Large intestine (tissue), 3 donors: Measurements from ENCODE around the gene ELAC2. TPM values are rescaled to one million over a fixed set of nuclear protein-coding genes. Genes with fewer than 3 reads are reported as not detected.

ENCODE experiments used
- DNase-seq, 2 donors: peaks; one replicate each; pipeline versions ENCODE4 v3.0.0 to v3.0.0-alpha.2; 2013
- H3K27ac ChIP-seq: one replicate; pipeline ENCODE4 v1.5.1; 2013; ENCODE audit warnings: low read length
- H3K27me3 ChIP-seq: 2 replicates; pipeline ENCODE4 v1.6.1; 2013; ENCODE audit warnings: low read length; ENCODE audit not compliant: control insufficient read depth, insufficient read depth
- H3K36me3 ChIP-seq: 2 replicates; pipeline ENCODE4 v1.6.1; 2013; ENCODE audit warnings: low read length; ENCODE audit not compliant: control insufficient read depth, insufficient read depth
- H3K4me1 ChIP-seq: one replicate; pipeline ENCODE4 v1.6.1; 2013; ENCODE audit warnings: low read length; ENCODE audit not compliant: control insufficient read depth, insufficient read depth
- H3K4me3 ChIP-seq: one replicate; pipeline ENCODE4 v1.5.1; 2013; ENCODE audit warnings: low read length
- H3K9me3 ChIP-seq: one replicate; pipeline ENCODE4 v1.6.1; 2013; ENCODE audit warnings: mild to moderate bottlenecking, low read depth, low read length, moderate library complexity; ENCODE audit not compliant: control insufficient read depth
- WGBS: methylation state at CpG from one replicate; pipeline ENCODE4 v1.1.5; 2013; ENCODE audit warnings: low lambda C conversion rate; ENCODE audit not compliant: insufficient coverage; 5-methylcytosine and 5-hydroxymethylcytosine counted together
- polyA plus RNA-seq: library from polyadenylated mRNA; unstranded; fragments of 120-200 nt; gene quantifications from one replicate; pipeline ENCODE4 v1.2.1, GENCODE V29; 2013

The ELAC2 gene
- polyA plus RNA-seq, 1 donor, result 48.2 TPM

DNA sequence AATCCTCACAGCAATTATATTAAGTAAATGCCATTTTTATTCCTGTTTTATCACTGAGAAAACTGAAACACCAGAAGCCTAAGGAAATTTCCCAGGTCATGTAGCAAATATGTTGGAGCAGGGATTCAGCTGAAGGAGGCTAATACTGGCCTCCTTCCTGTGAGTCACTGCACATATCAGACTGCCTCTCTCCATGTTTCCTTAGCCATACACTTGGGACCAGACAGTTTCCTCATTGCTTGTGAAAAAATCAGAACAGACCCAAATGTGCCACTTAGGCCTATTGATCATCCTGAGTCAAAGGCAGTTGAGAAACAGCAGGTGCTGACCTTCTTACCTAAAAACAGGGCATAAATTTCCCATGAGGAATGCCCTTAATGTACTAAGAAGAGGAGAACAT lies 18.9 kb upstream of the ELAC2 start:
- Histone ChIP-seq H3K27ac (no peak overlapping the region), H3K4me1 (no peaks in the 10 kb centered on the region), H3K27me3 (no peaks in the 10 kb centered on the region), H3K4me3 (no peak overlapping the region), H3K9me3 (no peaks in the 10 kb centered on the region), H3K36me3 (no peaks in the 10 kb centered on the region)
- DNase-seq, result no peak

- no CpG with 5 or more reads among the region's 1 CpG for WGBS
These were observed 17.6 kb upstream of the ELAC2 start for GRCh38 chr17:13035420-13035819.

GRCh38 chr17:13031718-13032350 lies 14.0 kb upstream of the ELAC2 start:
- 18% methylated on average over 4 of the region's 16 CpGs for WGBS
- H3K27me3 ChIP-seq, result no peaks in the 10 kb centered on the region
- DNase-seq, result no peak

More at GRCh38 chr17:13035420-13035819, 17.6 kb upstream of the ELAC2 start:
- H3K4me3 ChIP-seq, result no peak overlapping the region
- H3K4me1 ChIP-seq, result no peaks in the 10 kb centered on the region
- no peak for DNase-seq
- H3K27ac ChIP-seq, result no peak overlapping the region
- no peaks in the 10 kb centered on the region for H3K9me3 ChIP-seq
- no peaks in the 10 kb centered on the region for H3K27me3 ChIP-seq
- no peaks in the 10 kb centered on the region for H3K36me3 ChIP-seq

GRCh38 chr17:13030459-13031300 lies 12.9 kb upstream of the ELAC2 start:
- peak; percentile 17 to 21 for DNase-seq
- WGBS, result 67% methylated on average over 3 of the region's 11 CpGs
- H3K36me3 ChIP-seq, result no peaks in the 10 kb centered on the region
- no peaks in the 10 kb centered on the region for H3K9me3 ChIP-seq
- no peaks in the 10 kb centered on the region for H3K4me1 ChIP-seq
- H3K27me3 ChIP-seq, result no peaks in the 10 kb centered on the region
- H3K4me3 ChIP-seq, result no peak overlapping the region
- H3K27ac ChIP-seq, result no peak overlapping the region

More at GRCh38 chr17:13031718-13032350, 14.0 kb upstream of the ELAC2 start:
- no peaks in the 10 kb centered on the region for H3K36me3 ChIP-seq
- H3K27ac ChIP-seq, result no peak overlapping the region
- H3K4me3 ChIP-seq, result no peak overlapping the region
- no peaks in the 10 kb centered on the region for H3K9me3 ChIP-seq
- H3K4me1 ChIP-seq, result no peaks in the 10 kb centered on the region

DNA sequence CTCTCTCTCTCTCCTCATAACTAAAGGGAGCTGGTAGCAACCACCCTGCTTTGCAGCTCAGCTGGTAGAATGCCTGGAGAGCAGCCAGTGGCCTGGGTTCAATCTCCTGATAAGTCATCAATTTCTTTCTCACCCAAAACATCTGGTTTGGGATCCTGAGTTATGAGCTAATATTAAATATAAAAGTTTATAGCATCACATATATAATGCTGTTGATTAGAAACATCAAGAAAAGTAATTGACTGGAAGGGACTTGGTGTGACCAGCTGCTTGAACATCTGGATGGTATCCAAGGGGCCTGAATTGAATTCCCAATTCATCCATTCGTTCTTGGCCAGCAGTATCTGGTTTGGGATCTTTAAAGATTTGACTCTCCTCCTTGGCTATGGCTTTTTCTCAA lies 12.2 kb upstream of the ELAC2 start:
- Histone ChIP-seq H3K9me3 (no peaks in the 10 kb centered on the region), H3K4me1 (no peaks in the 10 kb centered on the region), H3K27me3 (no peaks in the 10 kb centered on the region), H3K4me3 (no peak overlapping the region), H3K27ac (no peak overlapping the region), H3K36me3 (no peaks in the 10 kb centered on the region)
- DNase-seq, result no peak
- no CpG with 5 or more reads among the region's 1 CpG for WGBS

GRCh38 chr17:13029340-13029739 lies 11.5 kb upstream of the ELAC2 start:
- no peak overlapping the region for H3K4me3 ChIP-seq
- no peak overlapping the region for H3K27ac ChIP-seq
- H3K9me3 ChIP-seq, result no peaks in the 10 kb centered on the region
- H3K4me1 ChIP-seq, result no peaks in the 10 kb centered on the region
- no peak for DNase-seq
- no peaks in the 10 kb centered on the region for H3K27me3 ChIP-seq
- H3K36me3 ChIP-seq, result no peaks in the 10 kb centered on the region
- no CpG with 5 or more reads among the region's 2 CpGs for WGBS

- Histone ChIP-seq H3K27ac (no peak overlapping the region), H3K9me3 (no peaks in the 10 kb centered on the region), H3K36me3 (no peaks in the 10 kb centered on the region), H3K27me3 (no peaks in the 10 kb centered on the region), H3K4me3 (no peak overlapping the region), H3K4me1 (no peaks in the 10 kb centered on the region)
- no CpG with 5 or more reads among the region's 5 CpGs for WGBS
- no peak for DNase-seq
These were observed 9.4 kb upstream of the ELAC2 start for GRCh38 chr17:13027246-13027645.

- DNase-seq, result no peak
- Histone ChIP-seq H3K27me3 (no peaks in the 10 kb centered on the region), H3K36me3 (no peaks in the 10 kb centered on the region), H3K27ac (no peak overlapping the region), H3K9me3 (no peaks in the 10 kb centered on the region), H3K4me3 (no peak overlapping the region), H3K4me1 (no peaks in the 10 kb centered on the region)
These were observed 7.9 kb upstream of the ELAC2 start for GRCh38 chr17:13025687-13026086.

GRCh38 chr17:13025258-13025627 lies 7.4 kb upstream of the ELAC2 start:
- DNase-seq, result no peak
- no peaks in the 10 kb centered on the region for H3K27me3 ChIP-seq
- no peaks in the 10 kb centered on the region for H3K9me3 ChIP-seq
- H3K27ac ChIP-seq, result no peak overlapping the region
- H3K4me3 ChIP-seq, result no peak overlapping the region
- WGBS, result no CpG with 5 or more reads among the region's 5 CpGs
- H3K4me1 ChIP-seq, result no peaks in the 10 kb centered on the region
- no peaks in the 10 kb centered on the region for H3K36me3 ChIP-seq

DNA sequence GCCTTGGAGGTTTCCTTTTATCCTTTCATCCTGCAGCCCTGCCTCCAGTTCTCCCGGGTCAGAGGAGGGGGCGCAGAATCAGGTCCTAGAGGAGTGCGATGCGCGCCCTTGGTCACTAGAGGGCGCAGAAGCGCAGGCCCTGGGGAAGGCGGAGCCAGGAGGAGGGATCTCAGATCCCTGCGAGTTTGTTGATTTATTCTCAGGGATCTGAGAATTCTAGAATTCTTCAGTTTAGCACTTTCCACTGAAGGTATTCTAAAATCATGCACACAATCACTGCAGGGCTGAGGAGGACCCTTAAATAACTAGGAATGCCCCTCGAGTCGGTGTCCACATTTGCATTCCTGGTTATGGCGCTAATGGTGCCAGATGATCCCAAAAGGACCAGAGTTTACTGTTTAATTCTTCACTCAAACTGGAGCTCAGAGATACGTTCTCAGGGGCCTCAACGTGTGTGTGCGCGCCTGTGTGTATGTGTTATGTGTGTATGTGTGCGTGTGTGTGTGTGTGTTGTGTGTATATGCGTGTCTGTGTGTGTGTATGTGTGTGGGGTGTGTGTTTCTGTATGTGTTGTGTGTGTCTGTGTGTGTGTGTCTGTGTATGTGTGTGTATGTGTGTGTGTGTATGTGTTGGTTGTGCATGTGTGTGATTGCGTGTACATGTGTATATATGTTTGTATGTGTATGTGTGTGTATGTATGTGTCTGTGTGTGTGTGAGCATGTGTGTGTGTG lies 6.9 kb upstream of the ELAC2 start:
- WGBS, result no CpG with 5 or more reads among the region's 19 CpGs
- H3K36me3 ChIP-seq, result no peaks in the 10 kb centered on the region
- peak; percentile 42 to 49 for DNase-seq
- no peaks in the 10 kb centered on the region for H3K9me3 ChIP-seq
- no peak overlapping the region for H3K4me3 ChIP-seq
- no peaks in the 10 kb centered on the region for H3K4me1 ChIP-seq
- H3K27me3 ChIP-seq, result no peaks in the 10 kb centered on the region
- no peak overlapping the region for H3K27ac ChIP-seq
